Measurements from ENCODE around the gene NLRP8.

Gene NLRP8

GRCh38 chr19:55907286-55907685, 40.3 kb upstream of the NLRP8 start:
- H3K9me3 ChIP-seq (replicated peaks in 1 of 2; ENCODE audit: control insufficient read depth in 2 of 2, insufficient read depth in 1 of 2, low read depth in 1 of 2, low read length in 2 of 2): peaks cover 0 to 36% of the 10 kb centered on the region in 2 donors
- H3K79me1 ChIP-seq (ENCODE audit: low read depth, low read length): no peaks in the 10 kb centered on the region
- H3K27me3 ChIP-seq (ENCODE audit: control insufficient read depth in 3 of 3, insufficient read depth in 3 of 3, low read depth in 1 of 3, low read length in 3 of 3): no peaks in the 10 kb centered on the region
- H3K4ac ChIP-seq (ENCODE audit: low read length): no peak overlapping the region
- no peak overlapping the region for H3K4me3 ChIP-seq (ENCODE audit: low read length in 2 of 2)
- H3K14ac ChIP-seq (ENCODE audit: low read length): no peak overlapping the region
- no peak overlapping the region for H2AK5ac ChIP-seq (ENCODE audit: low read depth, low read length)
- H2AFZ ChIP-seq (ENCODE audit: low read length): no peak overlapping the region
- H3K4me1 ChIP-seq (ENCODE audit: control insufficient read depth in 2 of 2, insufficient read depth in 1 of 2, low read depth in 1 of 2, low read length in 2 of 2): no peaks in the 10 kb centered on the region
- no peak overlapping the region for H4K91ac ChIP-seq (ENCODE audit: low read depth, low read length, poor library complexity)
- no peak overlapping the region for H4K8ac ChIP-seq (ENCODE audit: low read depth, low read length)
- WGBS, 2 donors (ENCODE audit: extremely low coverage in 2 of 2, insufficient read length in 2 of 2, insufficient replicate concordance in 1 of 2): no CpG with 5 or more reads among the region's 7 CpGs
- no peak overlapping the region for H3K18ac ChIP-seq (ENCODE audit: low read length)
- no peak overlapping the region for H3K4me2 ChIP-seq (ENCODE audit: insufficient read depth, low read length, poor library complexity, severe bottlenecking)
- H3K9ac ChIP-seq (ENCODE audit: low read depth, low read length, poor library complexity): no peak overlapping the region
- H2BK5ac ChIP-seq (ENCODE audit: low read length): no peak overlapping the region
- no peak overlapping the region for H3K23ac ChIP-seq (ENCODE audit: low read depth, low read length, poor library complexity)
- H3K27ac ChIP-seq (replicated peaks; ENCODE audit: low read length): no peak overlapping the region
- no peak overlapping the region for H2BK12ac ChIP-seq (ENCODE audit: low read length)
- H2BK120ac ChIP-seq (ENCODE audit: low read depth, low read length): no peak overlapping the region
- no peaks in the 10 kb centered on the region for H3K36me3 ChIP-seq (replicated peaks in 1 of 2; ENCODE audit: control insufficient read depth in 2 of 2, insufficient read depth in 2 of 2, low read length in 2 of 2)
- H2BK15ac ChIP-seq (ENCODE audit: low read length): no peak overlapping the region
- DNase-seq (ENCODE audit: low spot score): no peak

- Histone ChIP-seq H3K9me3 (replicated peaks in 1 of 2; ENCODE audit: control insufficient read depth in 2 of 2, insufficient read depth in 1 of 2, low read depth in 1 of 2, low read length in 2 of 2) (peaks cover 0 to 36% of the 10 kb centered on the region in 2 donors), H3K4me3 (ENCODE audit: low read length in 2 of 2) (no peak overlapping the region), H3K18ac (ENCODE audit: low read length) (no peak overlapping the region), H3K9ac (ENCODE audit: low read depth, low read length, poor library complexity) (no peak overlapping the region), H2BK12ac (ENCODE audit: low read length) (no peak overlapping the region), H3K4me2 (ENCODE audit: insufficient read depth, low read length, poor library complexity, severe bottlenecking) (no peak overlapping the region), H3K36me3 (replicated peaks in 1 of 2; ENCODE audit: control insufficient read depth in 2 of 2, insufficient read depth in 2 of 2, low read length in 2 of 2) (no peaks in the 10 kb centered on the region), H2AFZ (ENCODE audit: low read length) (no peak overlapping the region), H3K4me1 (ENCODE audit: control insufficient read depth in 2 of 2, insufficient read depth in 1 of 2, low read depth in 1 of 2, low read length in 2 of 2) (no peaks in the 10 kb centered on the region), H3K27me3 (ENCODE audit: control insufficient read depth in 3 of 3, insufficient read depth in 3 of 3, low read depth in 1 of 3, low read length in 3 of 3) (no peaks in the 10 kb centered on the region), H2BK15ac (ENCODE audit: low read length) (no peak overlapping the region), H2BK5ac (ENCODE audit: low read length) (no peak overlapping the region), H3K14ac (ENCODE audit: low read length) (no peak overlapping the region), H4K8ac (ENCODE audit: low read depth, low read length) (no peak overlapping the region), H3K27ac (replicated peaks; ENCODE audit: low read length) (no peak overlapping the region), H2AK5ac (ENCODE audit: low read depth, low read length) (no peak overlapping the region), H4K91ac (ENCODE audit: low read depth, low read length, poor library complexity) (no peak overlapping the region), H3K23ac (ENCODE audit: low read depth, low read length, poor library complexity) (no peak overlapping the region), H2BK120ac (ENCODE audit: low read depth, low read length) (no peak overlapping the region), H3K4ac (ENCODE audit: low read length) (no peak overlapping the region), H3K79me1 (ENCODE audit: low read depth, low read length) (no peaks in the 10 kb centered on the region)
- WGBS, 2 donors (ENCODE audit: extremely low coverage in 2 of 2, insufficient read length in 2 of 2, insufficient replicate concordance in 1 of 2): no CpG with 5 or more reads among the region's 3 CpGs
- DNase-seq (ENCODE audit: low spot score): no peak
Measured at GRCh38 chr19:55907746-55908145, 39.9 kb upstream of the NLRP8 start.

DNA sequence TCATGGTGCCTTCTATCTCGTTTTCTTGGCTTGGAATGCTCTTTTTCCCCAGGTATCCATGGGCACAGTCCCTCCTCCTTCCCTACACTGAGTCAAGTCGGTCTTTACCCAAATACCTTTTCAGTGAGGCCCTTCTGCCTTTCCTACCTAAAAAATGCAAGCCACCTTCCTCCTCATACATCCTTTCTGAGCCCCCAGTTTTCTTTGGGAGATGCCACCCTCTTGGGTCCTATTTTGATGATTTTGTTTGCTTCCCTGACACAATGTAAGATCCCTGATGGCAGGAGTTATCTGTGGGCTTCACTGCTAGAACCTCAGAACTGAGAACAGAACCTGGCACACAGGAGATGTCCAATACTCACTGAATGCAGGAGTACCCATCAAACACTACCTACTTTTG, 37.8 kb upstream of the NLRP8 start:
- Histone ChIP-seq H3K4me3 (ENCODE audit: low read length in 2 of 2) (no peak overlapping the region), H2AFZ (ENCODE audit: low read length) (no peak overlapping the region), H2BK5ac (ENCODE audit: low read length) (no peak overlapping the region), H3K23ac (ENCODE audit: low read depth, low read length, poor library complexity) (no peak overlapping the region), H2AK5ac (ENCODE audit: low read depth, low read length) (no peak overlapping the region), H3K14ac (ENCODE audit: low read length) (no peak overlapping the region), H3K79me1 (ENCODE audit: low read depth, low read length) (no peaks in the 10 kb centered on the region), H3K27me3 (ENCODE audit: control insufficient read depth in 3 of 3, insufficient read depth in 3 of 3, low read depth in 1 of 3, low read length in 3 of 3) (no peaks in the 10 kb centered on the region), H3K9ac (ENCODE audit: low read depth, low read length, poor library complexity) (no peak overlapping the region), H3K4me1 (ENCODE audit: control insufficient read depth in 2 of 2, insufficient read depth in 1 of 2, low read depth in 1 of 2, low read length in 2 of 2) (no peaks in the 10 kb centered on the region), H4K8ac (ENCODE audit: low read depth, low read length) (no peak overlapping the region), H2BK15ac (ENCODE audit: low read length) (no peak overlapping the region), H3K4me2 (ENCODE audit: insufficient read depth, low read length, poor library complexity, severe bottlenecking) (no peak overlapping the region), H3K27ac (replicated peaks; ENCODE audit: low read length) (no peak overlapping the region), H3K9me3 (replicated peaks in 1 of 2; ENCODE audit: control insufficient read depth in 2 of 2, insufficient read depth in 1 of 2, low read depth in 1 of 2, low read length in 2 of 2) (peaks cover 0 to 36% of the 10 kb centered on the region in 2 donors), H3K18ac (ENCODE audit: low read length) (no peak overlapping the region), H4K91ac (ENCODE audit: low read depth, low read length, poor library complexity) (no peak overlapping the region), H3K4ac (ENCODE audit: low read length) (no peak overlapping the region), H2BK120ac (ENCODE audit: low read depth, low read length) (no peak overlapping the region), H2BK12ac (ENCODE audit: low read length) (no peak overlapping the region), H3K36me3 (replicated peaks in 1 of 2; ENCODE audit: control insufficient read depth in 2 of 2, insufficient read depth in 2 of 2, low read length in 2 of 2) (no peaks in the 10 kb centered on the region)
- no CpG with 5 or more reads among the region's 2 CpGs for WGBS, 2 donors (ENCODE audit: extremely low coverage in 2 of 2, insufficient read length in 2 of 2, insufficient replicate concordance in 1 of 2)
- no peak for DNase-seq (ENCODE audit: low spot score)

DNA sequence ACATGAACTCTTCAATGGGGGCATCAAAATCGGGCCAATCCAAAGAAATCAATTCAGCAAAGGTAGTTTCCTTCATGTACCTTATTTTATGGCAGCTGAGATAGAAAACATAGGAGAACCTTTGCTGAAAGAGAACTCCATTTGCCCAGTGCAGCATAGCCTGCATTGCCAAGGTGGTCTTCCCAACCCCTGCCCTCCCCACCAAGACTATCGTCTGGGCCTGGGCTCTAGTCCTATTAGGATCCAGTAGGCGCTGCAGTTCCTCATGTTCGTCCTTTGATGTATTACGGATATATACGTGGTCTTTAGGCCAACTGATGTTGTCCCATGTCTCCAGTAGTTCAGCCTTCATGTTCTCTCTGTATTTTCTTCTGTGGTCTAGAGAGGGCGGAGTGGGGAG, 34.7 kb upstream of the NLRP8 start:
- DNase-seq (ENCODE audit: low spot score): no peak
- peaks cover 0 to 26% of the 10 kb centered on the region in 2 donors for H3K9me3 ChIP-seq (replicated peaks in 1 of 2; ENCODE audit: control insufficient read depth in 2 of 2, insufficient read depth in 1 of 2, low read depth in 1 of 2, low read length in 2 of 2)

More for the DNA sequence above, 34.7 kb upstream of the NLRP8 start:
- Histone ChIP-seq H2AK5ac (ENCODE audit: low read depth, low read length) (no peak overlapping the region), H3K27ac (replicated peaks; ENCODE audit: low read length) (no peak overlapping the region), H3K14ac (ENCODE audit: low read length) (no peak overlapping the region), H2BK12ac (ENCODE audit: low read length) (no peak overlapping the region), H3K27me3 (ENCODE audit: control insufficient read depth in 3 of 3, insufficient read depth in 3 of 3, low read depth in 1 of 3, low read length in 3 of 3) (no peaks in the 10 kb centered on the region), H3K4ac (ENCODE audit: low read length) (no peak overlapping the region), H3K23ac (ENCODE audit: low read depth, low read length, poor library complexity) (no peak overlapping the region), H3K4me2 (ENCODE audit: insufficient read depth, low read length, poor library complexity, severe bottlenecking) (no peak overlapping the region), H4K91ac (ENCODE audit: low read depth, low read length, poor library complexity) (no peak overlapping the region), H3K79me1 (ENCODE audit: low read depth, low read length) (no peaks in the 10 kb centered on the region), H3K18ac (ENCODE audit: low read length) (no peak overlapping the region), H2BK120ac (ENCODE audit: low read depth, low read length) (no peak overlapping the region), H2AFZ (ENCODE audit: low read length) (no peak overlapping the region), H2BK15ac (ENCODE audit: low read length) (no peak overlapping the region), H2BK5ac (ENCODE audit: low read length) (no peak overlapping the region), H4K8ac (ENCODE audit: low read depth, low read length) (no peak overlapping the region), H3K36me3 (replicated peaks in 1 of 2; ENCODE audit: control insufficient read depth in 2 of 2, insufficient read depth in 2 of 2, low read length in 2 of 2) (no peaks in the 10 kb centered on the region), H3K9ac (ENCODE audit: low read depth, low read length, poor library complexity) (no peak overlapping the region), H3K4me1 (ENCODE audit: control insufficient read depth in 2 of 2, insufficient read depth in 1 of 2, low read depth in 1 of 2, low read length in 2 of 2) (no peaks in the 10 kb centered on the region), H3K4me3 (ENCODE audit: low read length in 2 of 2) (no peak overlapping the region)
- no CpG with 5 or more reads among the region's 7 CpGs for WGBS, 2 donors (ENCODE audit: extremely low coverage in 2 of 2, insufficient read length in 2 of 2, insufficient replicate concordance in 1 of 2)

Data from neuronal stem cell (in vitro differentiated cells).